Right renal pelvis (tissue), 4 donors: ENCODE results near the gene GIPC2. TPM values are rescaled to one million over a fixed set of nuclear protein-coding genes. Genes with fewer than 3 reads are reported as not detected.

Experiments used
- DNase-seq, 4 donors: peaks; one replicate each; pipeline ENCODE4 v3.0.0-alpha.2; 2013; ENCODE audit warnings: low read depth in 4 of 4, low spot score in 3 of 4, missing footprints in 1 of 4
- polyA plus RNA-seq, 4 donors: library from polyadenylated mRNA; unstranded; fragments of 120-200 nt; gene quantifications; one replicate each; pipeline ENCODE4 v1.2.1, GENCODE V29; 2013; ENCODE audit not compliant: insufficient read length in 4 of 4

GIPC2 gene
- polyA plus RNA-seq, 4 donors: 15.4 to 23.5 (median 21.7) TPM

DNA sequence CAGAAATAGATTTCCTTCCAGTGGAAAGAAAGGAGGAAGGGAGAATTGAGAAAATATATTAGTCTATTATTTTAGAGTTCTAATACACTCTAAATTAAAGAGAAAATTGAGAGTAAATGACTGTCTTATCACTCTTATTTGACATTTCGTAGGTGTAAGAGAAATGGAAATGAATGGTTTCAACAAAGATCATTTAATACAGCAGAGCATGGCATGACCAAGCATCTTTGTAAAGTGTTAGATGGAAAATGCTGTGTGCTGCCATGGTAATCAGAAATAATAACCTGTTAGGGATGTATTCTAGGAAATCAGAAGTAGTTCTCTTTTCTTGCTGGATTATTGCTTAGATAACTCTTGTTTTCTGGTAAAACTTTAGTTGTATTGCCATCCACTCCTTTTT lies 90.9 kb downstream of the GIPC2 start:
- DNase-seq: no peak

DNA sequence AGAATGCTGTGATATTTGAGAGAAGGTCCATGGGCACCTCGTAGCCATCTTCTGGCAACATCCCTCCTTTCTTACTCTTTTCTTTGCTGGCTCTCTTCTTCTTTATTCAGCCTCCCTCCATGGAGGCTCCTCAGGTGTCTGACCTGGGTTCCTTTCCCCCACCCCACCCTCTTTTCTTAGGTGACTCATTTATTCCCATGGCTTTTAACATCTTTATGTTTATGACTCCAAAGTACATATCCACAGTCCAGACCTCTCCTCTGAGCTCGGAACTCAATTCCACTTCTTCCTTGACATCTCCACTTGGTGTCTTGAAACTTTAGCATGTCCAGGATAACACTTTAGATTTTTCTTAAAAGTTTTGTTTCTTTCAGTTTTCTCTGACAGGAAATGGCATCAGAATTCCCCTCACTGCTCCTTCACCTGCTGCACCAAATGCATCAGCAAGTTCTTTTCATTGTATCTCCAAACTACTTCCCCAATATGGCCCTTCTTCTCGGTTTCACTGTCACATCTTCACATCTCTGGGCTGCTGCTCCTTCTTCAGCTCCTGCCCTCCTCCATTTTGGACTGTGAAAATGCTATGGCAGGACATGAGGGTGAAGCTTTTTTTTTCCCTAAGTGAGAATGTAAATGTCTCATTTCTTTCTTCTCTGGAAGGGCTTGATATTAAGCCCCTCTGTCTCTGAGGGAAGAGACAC lies 95.9 kb downstream of the GIPC2 start:
- no peak for DNase-seq

DNA sequence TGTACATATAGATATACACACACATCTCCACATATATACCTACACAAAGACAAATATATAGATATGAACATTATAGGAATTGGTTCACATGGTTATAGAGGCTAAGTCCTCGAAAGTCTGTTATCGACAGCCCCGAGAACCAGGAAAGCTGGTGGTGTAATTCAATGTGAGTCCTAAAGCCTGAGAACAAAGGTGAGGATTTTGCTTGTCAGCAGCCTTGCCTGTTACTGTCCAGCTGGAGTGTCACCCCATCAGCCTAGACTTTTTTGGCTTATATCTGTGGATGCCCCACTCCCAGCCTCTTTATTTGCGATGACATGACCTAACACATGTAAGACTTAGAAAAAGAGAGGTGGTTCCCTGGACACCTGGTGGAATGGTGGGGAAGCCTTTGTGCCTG lies 97.0 kb downstream of the GIPC2 start:
- no peak for DNase-seq

DNA sequence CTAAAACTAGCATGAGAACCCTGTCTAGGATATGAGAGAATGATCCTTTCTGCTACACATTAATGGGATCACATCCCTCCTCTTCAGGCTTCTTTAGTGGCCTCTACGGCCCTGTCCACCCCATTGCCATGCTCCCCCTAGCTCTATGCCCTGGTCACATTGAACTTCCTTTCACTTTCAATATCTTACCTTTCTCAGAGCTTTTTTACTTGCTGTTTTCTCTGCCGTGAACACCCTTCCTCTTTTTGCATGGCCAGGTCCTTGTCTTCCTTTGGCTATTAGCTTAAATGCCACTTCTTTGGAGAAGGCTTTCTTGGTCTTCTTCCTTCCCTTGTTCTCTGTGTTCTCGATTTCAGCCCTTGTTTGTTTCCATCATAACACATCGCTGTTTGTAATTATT lies 97.4 kb downstream of the GIPC2 start:
- DNase-seq: no peak

DNA sequence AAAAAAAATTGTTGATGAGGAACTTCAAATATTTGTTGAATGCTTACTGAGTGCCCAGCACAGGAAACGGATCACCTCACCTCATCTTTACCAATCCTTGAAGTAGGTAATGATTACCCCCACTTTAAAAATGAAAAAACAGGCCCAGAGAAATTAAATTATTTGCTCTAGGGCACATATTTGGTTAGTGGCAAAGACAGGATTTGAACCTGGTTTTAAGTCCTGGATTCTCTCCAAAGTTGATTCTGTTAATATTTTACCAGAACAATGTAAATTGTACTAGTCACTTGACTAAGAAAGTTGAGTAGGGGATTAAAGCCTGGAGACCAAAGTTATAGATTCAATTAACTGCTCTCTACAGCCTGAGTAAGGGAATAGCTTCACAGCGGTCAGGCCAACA lies 97.9 kb downstream of the GIPC2 start:
- DNase-seq: no peak

DNA sequence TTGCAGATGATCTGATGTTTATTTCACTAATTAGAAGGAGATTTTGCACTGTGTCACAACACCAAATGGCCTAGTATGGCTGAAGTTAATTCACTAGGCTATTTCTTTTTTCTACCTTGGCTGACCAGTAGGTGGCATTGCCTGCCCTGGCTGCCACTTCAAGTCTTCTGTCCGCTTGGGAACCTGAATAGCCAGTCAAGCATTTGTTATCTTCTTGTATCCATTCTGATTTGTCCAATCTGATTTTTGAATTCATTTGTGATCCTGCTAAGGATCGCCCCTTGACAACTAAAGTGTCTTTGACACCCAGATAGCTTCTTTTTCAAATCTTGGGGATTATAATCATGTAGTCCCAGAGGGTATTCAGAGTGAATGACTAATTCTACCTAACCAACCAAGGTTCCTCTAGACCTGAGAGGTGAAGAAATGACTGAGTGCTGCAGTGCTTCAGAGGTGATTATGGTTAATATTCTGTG lies 99.4 kb downstream of the GIPC2 start:
- peak; percentile 12 to 22 (median 20) for DNase-seq

DNA sequence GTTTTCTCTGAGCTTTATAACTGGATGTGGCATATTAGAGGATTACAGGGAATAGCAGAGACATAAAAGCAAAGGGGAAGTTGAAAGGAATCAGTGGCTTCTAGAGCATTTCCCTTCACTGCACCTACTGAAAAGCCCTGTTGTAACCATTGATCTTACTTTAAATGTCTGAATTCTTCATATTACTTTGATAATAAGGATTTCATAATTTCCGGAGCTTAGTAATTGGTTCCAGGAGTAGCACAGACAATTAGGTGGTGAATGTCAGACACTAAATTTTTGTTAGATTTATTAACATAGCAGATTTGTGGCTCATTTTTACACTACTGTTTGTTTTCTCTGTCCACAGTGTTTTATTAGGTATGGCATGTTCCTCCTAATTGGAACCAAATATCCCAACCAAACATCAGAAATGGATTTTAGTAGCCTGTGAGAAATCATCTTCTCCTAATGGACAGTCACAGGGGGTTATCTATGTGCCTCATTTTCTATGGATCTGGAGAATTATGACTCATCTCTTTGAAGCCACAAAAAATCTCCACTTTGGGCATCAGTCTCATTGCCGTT lies 100.5 kb downstream of the GIPC2 start:
- no peak for DNase-seq

DNA sequence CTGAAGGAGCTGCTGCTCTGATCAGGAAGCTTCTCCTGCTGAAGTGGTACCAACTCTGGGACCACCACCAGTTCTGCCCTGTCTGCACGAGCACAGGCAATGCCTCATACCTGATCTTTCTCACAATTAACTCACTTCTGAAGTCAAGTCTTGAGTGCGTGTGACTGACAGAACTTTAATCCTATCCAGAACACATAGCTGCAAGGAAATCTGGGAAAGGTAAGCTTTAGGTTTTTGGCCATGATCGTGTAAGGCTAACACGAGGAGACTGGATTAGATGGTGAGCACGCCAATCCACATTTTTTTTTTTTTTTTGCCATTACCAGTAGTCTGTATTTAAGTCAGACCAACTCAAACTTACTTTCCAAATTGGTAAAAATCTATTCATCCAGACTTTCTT lies 101.3 kb downstream of the GIPC2 start:
- DNase-seq: no peak

DNA sequence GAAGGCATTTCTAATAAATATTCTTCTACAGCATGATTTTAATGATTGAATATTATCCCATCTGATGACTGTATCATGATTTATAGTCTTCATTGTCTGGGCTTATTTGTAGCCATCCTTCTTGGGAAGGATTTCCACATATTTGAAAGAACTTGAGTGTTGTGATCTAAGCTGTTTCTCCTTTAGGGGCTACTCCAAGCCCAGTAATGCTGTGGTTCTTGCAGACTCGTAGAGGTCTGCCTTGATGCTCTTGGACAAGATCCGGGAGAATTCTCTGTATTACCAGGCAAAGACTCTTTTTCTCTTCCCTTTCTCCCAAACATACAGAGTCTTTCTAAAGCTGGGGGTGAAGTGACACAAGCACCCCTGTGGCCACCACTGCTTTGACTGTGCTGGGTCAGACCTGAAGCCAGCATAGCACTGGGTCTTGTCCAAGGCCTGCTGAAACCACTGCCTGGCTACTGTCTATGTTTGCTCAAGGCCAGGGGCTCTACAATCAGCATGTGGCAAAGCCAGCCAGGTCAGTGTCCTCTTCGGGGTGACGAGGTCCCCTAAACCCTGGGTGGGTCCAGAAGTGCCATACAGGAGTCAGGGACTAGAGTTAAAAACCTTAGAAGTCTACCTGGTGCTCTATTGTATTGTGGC lies 107.4 kb downstream of the GIPC2 start:
- DNase-seq: no peak

DNA sequence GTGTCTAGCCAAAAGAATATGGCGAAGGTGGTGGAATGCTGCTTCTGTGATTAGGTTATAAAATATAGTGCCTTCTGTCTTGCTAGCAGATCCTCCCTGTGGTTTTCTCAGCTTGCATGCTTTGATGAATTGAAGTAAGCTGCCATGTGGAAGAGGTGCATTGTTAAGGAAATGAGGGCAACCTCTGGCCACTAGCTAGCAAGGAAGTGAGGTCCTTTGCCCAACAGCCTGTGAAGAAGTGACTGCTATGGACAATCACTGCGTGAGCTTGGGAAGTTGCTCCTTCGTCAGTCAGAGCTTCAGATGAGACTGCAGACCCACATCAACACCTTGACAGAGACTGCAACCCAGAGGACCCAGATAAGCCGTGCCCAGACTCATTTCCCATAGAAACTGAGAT lies 109.4 kb downstream of the GIPC2 start:
- DNase-seq: no peak

DNA sequence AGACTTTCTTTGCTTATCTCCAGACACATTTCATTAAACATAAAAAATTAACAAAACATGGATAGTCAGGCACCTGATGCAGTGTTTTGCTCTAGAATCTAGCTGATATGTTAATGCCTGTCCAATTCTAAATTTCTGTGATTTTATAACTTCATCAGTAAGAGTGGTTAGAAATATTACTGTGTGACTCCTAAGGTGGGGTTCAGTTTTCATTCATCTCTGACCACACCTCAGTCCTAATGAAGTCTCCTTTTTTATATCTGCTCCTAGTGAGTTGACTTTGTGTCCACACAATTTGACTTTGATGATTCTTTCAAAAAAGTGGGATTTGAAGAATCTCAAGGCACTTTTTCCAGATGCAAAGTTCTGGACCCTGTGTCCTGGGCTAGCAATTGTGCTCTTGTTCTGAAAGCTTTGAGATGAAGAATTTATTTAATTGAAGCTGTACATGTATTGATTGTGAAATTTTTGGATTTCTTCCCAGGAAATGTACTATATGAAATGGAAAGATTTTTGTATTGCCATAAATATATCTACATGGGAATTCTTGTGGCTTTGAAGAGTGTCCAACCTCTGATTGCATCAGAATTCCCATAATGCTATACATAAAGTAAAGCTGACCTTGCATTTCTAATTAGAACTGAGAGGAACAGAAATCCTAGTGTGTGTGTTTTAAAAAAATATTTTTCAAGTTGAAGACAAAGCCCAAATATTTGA lies 111.2 kb downstream of the GIPC2 start:
- no peak for DNase-seq

DNA sequence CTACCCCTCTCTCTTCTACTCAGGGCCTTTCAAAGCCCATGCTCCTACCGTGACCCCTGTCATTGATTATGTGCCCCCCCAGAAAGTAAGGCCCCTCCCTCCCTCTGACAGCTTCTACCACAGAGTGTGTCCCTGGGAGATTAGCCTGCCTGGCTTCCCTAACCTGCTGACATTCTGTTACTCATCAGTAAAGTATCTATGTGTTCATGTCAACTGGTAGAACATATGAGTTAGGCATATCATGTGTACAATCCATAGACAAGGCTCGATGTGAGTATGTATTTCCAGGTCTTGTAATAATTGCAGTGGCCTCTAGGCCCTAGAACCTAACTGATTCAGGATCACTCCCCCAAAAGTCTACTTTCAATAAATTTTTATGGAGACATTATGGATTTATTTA lies 120.0 kb downstream of the GIPC2 start:
- DNase-seq: no peak

DNA sequence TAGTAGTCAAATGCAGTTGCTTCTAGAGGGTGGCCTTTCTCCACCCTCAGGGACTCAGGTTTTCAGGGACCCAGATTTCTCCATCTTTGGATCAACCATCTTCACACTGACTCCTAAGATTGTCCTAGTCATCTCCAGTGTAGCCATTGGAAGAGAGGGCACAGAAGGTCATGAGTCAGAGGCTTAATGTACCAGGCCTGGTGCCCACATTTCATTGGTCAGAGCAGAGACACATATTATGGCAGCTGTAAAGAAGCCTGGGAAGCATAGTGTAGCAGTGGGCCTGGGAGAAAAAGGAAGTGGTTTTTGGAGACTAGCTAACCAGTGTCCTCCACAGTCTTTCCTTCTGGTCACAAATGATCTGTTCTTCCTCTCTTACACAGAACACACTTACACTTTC lies 122.5 kb downstream of the GIPC2 start:
- no peak for DNase-seq

DNA sequence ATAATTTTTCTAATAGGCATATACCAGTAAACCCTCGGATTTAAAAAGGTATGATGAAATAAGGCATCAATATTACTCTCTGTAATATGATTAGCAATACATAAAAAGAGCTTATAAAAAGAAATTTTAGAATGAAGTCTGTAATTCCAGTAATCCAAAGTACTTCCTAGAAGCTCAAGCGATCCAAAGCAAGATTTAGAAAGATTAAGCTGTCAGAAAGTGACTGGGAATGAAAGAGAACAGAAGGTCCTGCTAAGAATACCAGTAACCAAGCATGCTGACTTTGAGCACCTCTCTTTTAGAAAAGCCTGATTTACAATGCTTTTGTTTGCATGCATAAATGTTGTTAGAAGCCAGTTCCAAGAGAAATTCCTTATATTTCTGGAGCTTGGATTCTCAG lies 125.1 kb downstream of the GIPC2 start:
- no peak for DNase-seq

DNA sequence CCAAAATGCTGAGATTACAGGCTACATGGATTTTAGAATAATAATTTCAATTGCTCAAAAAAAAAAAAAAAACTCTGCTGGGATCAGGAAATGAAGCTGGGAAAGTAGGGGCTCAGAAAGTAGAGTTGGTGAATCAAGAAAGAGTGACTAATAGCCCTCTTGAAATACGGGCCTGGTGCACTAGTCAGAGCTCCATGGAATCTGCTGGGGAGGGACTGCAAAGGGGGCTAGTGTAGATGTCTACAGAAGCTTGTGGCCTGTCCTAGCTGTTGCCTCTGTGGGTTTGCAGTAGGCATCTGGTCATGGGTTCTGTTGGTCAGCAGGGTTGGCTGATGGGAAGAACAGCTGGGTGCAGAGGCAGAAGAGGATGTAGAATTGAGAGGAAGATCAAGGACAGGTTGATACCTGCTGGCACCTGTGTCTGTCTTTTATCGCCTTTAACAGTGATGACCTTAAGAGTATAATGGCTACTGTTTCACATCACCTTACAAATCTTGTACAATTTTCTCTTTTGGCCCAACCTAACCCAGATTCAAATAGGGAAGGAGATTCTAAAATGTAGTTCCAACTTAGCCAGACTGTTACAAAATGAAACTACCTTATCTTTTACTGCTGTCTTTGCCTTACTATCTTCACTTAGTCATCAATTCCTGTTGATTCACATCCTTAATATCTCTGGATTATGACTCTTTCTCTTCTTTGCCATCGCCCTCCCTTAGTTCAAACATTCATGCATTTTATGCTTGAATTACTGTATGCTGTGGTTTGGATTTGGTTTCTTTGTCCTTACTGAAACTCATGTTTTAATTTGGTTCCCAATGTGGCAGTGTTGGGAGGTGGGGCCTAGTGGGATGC lies 126.2 kb downstream of the GIPC2 start:
- DNase-seq: no peak

DNA sequence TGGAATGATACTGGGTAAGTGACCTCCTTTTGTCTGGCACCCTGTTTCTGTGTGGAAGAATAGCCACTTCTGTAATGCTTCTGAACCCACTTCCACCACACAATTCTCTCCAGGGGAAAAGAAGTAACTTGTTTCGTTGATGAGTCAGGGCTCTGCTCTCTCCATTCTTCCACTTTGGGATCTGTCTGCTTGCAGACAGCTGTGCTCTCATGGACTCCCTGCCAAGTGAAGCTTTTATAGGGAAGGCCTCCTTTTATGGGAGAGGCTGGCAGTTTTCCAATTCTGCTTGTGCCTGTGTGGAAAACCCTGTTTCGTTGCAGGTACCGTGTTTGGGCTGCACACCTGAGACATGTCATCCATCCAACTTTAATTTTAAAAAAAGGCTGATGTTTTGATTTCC lies 130.7 kb downstream of the GIPC2 start:
- DNase-seq: no peak

DNA sequence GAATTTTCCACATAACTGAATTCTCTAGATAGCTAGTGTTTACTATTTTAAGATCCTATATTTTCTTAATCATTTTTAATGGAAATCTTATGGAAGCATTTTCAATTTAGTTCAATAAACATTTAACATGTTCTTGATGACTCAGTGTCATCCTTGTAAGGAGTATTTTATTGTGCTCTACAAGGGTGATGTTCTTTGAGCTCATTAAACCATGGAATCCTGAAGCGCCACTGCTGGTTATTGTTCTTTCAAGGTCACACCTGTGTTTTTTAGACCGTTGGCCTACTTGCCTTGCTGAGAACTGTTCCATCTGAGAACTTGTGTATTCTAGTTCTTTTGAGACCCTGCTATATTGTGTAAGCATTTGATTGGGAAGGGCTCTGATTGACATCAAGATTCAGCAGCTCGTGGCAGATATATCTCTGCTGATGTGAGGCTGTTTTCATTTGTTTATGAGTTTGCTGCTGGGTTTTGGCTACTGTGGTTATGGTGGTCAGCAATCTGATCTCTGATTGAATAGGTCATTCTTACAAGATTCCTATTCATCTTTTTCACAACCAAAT lies 132.0 kb downstream of the GIPC2 start:
- no peak for DNase-seq

DNA sequence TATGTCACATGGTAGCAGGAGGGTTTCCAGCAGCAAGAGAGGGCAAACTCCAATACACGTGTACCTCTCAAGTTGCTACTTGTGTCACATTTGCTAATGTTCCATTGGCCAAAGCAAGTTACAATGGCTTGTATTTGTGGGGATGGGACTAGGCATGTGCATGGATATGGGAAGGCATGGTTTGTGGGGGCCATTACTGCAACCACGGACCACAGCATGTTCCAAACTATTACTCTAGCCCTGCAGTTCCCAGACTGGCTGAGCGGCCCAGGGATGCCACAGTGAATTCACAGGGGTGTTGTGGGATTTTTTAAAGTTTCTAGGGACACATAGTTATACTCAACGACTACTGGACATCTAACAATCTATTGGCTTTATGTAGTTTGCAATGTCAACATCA lies 133.1 kb downstream of the GIPC2 start:
- no peak for DNase-seq

DNA sequence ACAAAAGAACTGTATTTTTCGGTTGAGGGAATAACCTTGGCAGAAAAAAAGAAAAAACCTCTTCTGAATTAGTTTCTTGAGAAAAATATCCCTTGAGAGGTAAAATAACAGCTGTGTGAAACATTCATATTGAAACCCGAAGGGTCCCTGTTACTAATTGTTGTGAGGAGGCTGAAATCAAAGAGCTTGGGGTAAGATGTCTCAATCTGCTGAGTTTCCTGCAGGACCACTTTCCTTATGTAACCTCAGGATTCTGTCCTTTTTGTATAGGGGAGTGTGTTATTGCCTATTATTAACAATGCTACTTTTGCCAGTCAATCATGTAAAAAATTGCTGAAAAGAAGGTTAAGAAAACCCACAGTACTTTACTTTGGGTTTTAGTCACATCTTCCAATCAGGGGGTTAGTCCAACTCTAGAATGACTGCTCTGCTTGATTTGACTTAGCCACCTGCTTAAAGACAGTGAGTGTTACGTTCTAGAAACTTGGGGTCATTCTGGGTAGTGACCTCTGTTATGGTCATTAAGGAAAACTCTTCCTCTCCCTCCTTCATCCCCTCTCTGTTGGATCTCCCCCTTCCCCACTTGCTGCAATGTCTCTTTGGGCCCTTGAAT lies 138.8 kb downstream of the GIPC2 start:
- no peak for DNase-seq
